Effector CD8-positive, alpha-beta T cell (primary cell): ENCODE measurements around the gene PROC.
"Not testable (repeated sequence)": the region's sequence is repeated elsewhere in the genome, so short reads cannot be mapped to it uniquely, and the experiment has no call there.

ENCODE experiments used
- DNase-seq: peaks from one replicate; lab custom pipeline; 2025; lab: John Stamatoyannopoulos, UW

PROC gene

DNA sequence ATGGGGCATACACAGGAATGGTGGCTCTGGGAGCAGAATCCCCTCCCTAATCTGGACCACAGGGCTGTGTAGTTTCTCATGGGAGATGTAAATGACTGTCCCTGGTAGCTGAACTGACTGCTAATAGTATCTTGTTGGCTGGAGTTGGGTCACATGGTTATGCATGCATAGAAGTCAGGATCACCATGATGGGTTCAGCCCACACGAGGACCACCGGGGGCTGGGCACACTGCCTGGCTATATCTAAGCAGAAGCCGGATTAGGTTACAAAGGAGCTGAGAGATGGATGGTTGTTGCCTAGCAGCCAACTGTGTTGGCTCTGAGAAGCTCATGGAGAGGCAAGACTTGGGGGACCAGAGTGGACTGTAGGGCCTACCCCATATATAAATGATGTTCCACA is 23.7 kb upstream of the PROC start:
- no peak for DNase-seq

DNA sequence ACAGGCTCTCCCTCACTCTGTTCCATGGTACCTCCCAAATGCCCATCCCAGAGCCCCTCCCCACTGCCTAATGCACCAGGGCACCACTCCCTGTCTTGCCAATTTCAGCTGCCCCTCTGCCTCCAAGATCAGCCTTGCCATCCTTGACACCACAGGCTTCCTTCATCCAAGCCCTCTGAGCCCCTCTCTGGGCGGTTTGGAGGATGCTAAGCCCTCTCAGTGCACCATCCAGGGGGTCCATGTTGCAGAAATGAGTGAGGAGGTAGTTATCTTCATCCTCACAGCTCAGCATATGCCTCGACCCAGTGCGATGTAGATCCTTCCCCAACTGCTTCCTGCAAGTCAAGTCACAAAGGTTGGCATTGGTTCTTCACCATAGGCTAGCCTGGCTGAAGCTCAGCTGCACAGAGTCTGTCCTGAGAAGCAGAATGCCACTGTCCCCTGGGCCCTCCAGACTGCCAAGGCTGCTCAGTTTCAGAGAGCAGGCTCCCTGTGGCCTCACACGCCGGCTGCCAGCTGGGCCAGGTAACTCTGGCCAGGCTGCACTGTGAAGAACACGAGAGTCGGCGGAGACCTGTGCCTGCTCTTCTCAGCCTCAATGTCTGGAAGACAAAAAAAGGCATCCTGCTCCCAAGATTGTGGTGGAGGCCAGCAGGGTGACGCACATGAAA is 20.5 kb upstream of the PROC start:
- DNase-seq = no peak

DNA sequence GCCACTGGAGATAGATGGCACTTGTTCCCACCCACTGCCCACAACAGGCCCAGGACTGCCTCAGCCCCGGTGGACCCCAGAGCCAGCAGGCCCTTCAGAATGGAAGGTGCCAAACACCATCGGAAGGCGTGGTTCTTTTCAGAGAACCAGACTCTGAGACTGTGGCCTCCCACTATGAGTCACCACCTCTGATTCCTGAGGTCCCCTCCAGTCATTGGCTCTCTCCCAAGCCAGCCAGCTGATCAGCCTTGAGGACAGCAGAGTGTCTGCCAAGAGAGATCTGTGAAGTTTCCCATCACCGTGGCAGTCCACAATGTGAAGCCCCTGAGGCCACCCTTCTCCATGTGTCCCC is 20.0 kb upstream of the PROC start:
- no peak for DNase-seq

DNA sequence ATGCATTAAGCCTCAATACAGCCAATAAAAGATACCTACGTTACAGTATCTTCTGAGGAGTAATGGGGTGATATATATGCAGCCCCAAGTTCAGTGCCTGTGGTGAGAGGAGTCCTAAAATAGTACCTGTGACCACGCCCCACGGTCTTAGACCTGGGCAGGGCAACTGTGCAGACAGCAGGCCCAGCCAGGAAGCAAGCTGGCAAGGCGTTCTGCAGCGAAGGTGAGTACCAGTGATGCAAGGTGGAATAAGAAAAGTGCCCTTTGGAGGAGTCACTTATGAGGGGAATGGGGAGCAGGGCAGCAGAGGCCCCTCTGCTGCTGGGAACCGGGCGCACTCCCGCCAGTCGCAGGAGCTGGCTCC is 17.7 kb upstream of the PROC start:
- DNase-seq = no peak

DNA sequence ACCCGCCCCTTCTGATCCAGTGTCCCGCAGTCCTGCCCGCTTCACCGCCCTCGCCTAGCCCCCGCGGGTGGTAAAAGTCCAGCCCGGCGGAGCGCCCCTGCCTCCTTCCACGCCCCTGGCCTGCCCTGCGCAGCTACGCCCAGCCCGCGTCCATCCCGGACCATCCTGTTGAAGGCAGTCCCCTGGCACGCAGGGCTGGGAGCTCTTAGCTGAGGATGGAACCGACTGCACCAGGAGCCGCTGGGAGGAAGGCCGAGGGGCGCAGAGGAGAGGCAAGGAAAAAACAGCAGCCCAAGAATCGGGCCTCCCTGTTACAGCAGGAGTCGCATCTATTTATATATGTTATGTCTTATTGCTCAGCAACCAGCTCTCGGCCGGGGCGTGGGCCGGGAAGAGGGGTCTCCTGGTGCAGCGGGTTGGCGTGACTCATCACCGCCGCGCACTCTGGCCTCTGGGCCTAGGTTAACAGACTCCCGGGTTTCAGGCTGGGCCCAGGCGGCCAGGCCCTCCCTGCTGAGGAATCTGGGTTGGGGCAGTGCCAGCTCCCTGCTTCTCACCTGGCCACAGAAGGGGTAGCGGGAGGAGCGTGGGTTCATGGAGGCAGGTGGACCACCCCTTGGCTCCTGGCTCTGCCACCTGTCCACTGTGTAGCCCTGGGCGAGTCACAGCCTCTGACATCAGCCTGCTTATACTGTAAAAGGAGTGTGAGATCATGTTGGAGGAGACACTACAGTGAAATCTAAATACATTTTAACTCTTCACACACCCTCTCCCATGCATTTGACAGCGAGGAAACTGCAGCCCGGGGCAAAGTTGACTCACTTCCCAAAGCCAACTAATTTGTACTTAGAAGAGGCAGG is 17.1 kb upstream of the PROC start:
- no peak for DNase-seq

DNA sequence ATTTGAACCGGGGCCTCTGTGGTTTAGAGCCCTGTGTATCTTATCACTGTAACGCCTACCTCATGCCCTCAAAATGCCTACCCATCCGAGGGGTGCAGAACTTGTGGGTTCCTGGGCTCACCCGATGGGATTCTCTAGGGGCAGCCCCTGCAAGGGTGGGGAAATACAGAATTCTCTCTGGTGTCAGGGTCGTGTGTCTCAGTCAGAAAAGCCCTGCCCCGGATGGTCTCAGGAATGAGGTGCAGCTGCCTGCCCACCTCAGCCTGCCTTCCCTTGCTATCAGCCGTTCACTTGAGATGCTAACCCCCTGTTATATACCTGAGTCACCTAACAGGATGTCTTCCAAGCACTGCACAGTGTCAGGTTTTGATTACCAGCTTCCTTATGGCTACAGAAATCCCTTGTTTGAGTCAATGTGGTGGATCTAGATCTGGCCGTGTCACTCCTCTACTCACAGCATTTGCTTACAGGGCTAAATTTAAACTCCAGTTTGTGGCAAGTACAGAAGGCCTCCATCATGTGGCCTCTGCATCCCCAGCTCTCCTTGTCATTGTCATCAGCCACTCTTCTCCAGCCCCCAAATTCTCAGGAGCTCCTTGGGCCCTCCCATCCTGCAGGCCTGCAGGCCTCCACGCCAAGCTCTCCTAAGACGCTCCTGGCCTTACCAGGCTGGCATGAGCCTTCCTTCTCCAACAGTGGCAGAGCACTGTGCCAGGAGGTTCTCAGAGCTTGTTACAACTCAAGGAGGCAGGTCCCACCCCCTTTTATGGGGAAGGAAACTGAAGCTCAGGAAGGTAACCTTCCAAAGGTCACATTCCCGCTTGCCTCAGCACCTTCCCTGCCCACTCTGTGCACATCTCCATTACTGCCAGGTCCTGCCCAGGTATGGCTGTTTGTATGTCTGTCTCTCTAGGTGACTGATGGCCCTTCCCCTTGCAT is 16.2 kb upstream of the PROC start:
- DNase-seq = no peak

DNA sequence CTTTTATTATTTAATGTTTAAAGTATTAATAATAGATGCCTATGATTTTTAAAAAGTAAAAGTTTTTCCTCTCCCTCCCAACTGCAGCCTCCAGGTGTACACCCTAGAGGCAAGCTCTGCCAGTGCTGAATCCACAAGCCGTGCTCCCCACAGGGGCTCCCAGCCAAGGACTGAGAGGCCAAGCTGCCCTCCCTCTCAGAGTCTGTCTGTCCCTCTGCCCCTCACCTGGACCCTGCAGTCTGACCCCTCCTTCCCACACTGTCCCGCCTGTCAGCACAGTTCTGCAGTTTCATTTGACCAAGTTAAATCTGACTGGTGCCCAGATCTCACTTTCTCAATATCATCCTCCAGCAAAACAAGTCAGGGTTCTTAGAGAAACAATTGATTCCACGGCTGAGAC is 14.8 kb upstream of the PROC start:
- no peak for DNase-seq

DNA sequence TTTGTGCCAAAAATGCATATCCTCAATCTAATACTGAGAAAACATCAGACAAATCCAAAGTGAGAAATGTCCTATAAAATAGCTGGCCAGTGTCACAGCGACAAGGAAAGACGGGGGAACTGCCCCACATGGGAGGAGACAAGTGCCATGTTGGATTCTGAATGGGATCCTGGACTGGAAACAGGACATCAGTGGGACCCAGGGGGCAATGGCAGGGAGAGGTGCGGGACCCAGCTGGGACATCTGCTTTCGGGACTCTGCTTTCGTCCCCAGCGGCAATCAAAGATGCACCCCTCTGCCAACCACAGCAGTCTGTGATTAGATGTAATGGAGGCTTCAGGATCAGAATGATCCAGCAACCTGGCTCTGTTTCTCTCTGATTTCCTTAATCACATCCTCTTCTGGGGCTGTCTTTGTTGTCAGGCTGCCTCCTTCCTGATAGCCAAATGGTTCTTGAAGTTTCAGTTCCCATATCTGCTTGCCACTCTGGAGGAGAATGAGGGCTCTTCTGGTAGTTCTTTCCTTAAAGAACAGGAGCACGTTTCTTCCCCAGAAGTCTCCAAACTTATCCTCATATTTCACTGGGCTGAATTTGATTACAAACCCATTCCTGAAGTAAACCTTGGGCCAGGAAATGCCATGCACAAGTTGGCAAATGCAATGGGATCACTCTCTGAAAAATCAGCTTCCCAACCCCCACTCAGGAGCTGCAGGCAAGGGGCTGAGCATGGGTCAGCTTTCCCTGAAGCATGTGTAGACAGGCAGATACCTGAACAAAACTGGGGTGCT is 13.6 kb upstream of the PROC start:
- no peak for DNase-seq

DNA sequence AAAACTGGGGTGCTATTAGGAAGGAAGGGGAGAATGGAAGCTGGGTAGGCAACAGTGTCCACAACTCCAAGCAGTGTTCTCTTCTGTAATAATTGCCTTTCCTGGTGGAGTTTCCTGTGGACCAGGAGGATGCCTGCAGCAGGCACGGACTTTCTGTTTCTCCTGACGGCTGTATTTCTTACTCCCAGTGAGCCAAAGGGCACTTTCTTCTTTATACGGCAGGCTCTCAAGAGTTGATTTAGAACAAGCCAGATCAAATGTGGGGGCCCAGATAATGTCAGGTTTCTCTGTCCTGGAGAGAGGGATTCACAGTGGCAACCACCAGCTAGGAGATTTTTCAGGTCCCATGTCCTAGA is 13.0 kb upstream of the PROC start:
- DNase-seq = no peak

DNA sequence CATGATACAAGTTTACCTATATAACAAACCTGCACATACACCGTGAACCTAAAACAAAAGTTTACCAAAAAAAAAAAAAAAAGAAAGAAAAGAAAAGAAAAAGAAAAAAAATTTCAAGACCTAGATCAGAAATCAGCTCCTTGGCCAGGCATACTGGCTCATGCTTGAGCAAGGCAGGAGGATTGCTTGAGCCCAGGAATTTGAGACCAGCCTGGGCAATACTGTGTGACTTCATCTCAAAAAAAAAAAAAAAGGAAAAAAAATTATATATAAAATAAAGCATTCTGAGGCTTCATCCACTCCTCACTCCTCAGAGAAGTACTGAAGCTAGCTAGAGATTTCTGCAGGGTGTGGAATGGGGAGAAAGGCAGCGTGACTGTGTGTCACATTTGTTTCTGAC is 11.8 kb upstream of the PROC start:
- no peak for DNase-seq

DNA sequence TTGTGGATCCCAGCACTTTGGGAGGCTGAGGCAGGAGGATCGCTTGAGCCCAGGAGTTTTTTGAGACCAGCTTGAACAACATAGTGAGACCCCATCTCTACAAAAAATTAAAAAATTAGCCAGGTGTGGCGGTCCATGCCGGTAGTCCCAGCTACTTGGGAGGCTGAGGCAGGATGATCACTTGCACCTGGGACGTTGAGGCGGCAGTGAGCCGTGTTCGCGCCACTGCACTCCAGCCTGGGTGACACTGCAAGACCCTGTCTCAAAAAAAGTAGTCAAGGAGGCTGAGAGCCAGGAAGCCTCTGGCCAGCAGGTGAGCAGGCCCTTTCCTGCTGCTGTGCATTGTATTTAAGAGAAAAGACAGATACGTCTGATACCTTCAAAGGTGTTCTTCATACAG is 11.1 kb upstream of the PROC start:
- no peak for DNase-seq

DNA sequence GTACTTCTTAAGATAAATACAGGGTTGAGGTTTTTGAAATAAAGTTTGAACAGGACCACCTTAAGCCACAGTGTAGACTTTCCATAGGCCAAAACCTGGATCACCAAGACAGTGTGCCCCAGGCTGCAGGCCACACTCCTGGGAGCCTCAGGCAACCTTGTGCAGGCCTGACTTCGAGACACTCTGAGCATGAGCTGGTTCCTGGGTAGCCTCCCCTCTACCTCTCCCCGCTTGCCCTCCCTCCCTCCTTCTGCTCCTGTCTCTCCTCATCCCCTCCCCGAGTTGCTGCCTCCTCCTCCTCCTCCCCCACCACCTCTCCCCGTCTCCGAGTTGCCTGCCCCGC is 10.6 kb upstream of the PROC start:
- no peak for DNase-seq

DNA sequence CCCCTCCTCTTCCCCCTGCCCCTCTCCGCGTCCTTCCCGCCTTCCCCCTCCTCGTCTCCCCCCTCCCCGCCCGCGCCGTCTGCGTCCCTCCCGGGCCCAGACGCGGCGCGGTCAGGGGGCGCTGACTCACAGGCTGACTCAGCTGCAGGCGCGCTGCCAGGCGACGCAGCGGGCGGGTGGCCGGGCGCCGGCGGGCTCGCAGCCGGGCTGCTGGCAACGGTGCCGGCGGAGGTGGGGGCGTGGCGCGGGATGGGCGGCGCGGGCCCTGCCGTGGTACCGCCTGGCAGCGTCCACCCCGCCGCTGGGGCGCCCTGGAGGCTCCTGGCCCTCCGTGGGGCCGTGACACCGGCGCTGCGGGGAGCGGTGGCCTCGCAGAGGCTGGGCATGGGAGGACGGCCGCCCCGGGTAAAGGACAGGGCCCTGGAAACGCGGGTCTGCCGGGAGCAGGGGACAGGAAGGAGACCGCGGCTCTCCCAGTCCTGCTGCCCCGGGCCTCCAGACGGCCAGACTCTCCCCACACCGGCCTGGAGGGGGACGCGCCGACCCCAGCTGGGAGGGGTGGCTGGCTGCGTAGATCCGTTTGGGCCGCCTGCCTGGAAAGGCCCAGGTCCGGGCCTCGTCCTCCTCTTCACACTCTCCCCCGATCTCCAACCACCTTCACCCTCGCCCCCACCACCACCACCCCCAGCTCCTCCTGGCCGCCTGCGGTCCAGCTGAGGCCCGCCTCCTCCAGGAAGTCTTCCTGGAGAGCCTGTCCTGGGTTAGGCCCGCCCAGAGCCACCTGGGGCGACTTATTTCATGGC is 10.0 kb upstream of the PROC start:
- DNase-seq = peak; percentile 66

DNA sequence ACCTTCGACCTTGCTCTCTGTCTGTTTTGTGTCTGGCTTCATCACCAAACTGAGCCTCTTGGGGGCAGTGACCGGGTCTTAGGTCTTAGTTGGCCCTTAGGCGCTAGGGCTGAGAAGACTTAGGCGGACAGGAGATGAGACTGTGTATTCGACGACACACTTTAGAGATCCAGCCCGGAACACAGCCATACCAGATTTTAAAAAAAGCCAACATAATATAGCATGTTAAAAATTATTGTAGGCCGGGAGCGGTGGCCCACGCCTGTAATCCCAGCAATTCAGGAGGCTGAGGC is 9.5 kb upstream of the PROC start:
- DNase-seq = no peak

DNA sequence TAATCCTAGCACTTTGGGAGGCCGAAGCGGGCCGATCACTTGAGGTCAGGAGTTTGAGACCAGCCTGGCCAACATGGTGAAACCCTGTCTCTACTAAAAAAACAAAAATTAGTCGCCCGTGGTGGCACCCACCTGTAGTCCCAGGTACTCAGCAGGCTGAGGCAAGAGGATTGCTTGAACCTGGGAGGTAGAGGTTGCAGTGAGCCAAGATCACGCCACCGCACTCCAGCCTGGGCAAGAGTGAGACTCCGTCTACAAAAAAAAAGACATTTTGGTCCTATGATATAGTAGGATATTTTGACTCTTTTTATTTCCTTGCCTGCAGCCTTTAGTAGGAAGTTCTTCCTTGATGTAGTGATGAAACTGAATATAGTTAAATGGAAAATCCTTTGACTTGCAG is 8.5 kb upstream of the PROC start:
- DNase-seq = not testable (repeated sequence)

DNA sequence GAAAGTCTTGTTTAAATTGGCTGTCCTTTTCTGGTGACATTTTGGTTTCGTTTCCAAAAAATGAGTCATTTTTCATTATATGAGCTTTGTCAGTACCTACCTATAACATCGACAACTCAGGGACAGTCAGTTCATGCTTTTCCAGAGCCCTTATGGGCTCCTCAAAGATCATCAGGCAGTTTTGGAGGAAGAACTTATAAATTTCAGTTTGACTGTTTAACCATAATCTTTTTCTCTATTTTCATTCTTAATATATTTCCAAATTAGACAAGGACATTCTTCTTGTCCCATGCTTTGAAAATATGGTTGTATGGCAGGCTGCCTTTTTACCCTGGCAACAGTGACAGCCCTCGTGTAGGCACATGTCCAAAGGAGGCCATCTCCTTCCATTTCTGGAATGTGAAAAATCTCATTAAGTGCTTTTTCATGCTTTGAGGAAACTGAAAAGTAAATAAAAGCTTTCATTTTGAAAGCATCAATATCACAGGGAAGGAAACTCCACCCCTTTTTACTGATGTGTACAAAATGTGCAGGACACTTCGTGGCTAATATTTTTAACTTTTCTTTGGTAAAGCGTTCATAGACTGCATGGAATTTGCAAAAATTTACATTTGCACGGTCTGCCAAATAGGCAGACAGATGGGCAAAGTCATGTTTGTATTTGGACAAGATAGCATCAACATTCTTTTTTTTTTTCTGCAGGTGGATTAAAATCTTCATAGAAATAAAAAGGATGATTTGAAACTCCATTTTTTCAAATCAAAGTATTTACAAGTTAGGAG is 7.2 kb upstream of the PROC start:
- no peak for DNase-seq

DNA sequence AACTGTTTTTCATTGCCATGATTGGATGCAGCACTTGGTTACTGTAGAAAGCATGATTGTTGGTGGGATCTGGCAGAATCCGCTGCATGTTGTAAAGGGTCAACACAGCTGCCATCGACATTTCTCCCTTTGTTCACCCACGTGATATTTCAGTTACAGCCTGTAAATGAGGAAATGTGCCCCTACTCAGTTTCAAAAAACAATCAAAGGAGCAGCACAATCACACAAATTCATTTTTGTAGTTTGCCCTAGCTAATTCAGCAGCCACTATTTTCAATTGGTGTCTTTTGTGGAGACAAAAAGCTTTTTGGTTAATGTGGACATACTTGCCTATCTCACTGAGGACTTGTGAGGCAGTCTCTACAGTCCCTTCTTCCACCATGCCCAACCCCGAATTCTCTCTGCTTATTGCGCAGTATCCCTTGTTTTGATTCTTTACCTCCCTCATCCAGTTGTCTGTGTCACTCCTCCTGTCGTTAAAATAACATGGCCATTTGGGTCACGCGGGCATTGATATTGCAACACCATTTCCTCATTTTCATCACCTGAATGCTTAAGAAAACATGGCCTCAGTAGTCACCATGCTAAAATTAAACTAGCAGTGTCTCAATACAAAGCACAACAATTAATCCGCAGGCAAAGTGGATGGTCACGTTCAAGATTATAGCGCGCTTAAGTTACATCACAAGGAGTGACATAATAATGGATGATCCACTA is 6.4 kb upstream of the PROC start:
- DNase-seq = no peak

DNA sequence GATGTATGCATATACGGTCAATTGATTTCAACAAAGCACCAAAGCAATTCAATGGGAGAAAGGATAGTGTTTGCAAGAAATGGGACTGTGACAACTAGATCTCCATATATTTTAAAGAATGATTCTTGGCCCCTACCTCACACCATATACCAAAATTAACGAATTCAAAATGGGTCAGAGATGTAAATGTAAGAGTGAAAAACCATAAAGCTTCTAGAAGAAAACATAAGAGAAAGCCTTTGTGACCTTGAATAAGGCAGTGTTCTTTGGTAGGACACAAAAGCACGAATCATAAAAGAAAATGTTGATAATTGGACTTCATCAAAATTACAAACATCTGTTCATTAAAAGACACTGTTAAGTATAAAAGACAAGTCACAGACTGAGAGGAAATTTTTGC is 5.0 kb upstream of the PROC start:
- DNase-seq = no peak

DNA sequence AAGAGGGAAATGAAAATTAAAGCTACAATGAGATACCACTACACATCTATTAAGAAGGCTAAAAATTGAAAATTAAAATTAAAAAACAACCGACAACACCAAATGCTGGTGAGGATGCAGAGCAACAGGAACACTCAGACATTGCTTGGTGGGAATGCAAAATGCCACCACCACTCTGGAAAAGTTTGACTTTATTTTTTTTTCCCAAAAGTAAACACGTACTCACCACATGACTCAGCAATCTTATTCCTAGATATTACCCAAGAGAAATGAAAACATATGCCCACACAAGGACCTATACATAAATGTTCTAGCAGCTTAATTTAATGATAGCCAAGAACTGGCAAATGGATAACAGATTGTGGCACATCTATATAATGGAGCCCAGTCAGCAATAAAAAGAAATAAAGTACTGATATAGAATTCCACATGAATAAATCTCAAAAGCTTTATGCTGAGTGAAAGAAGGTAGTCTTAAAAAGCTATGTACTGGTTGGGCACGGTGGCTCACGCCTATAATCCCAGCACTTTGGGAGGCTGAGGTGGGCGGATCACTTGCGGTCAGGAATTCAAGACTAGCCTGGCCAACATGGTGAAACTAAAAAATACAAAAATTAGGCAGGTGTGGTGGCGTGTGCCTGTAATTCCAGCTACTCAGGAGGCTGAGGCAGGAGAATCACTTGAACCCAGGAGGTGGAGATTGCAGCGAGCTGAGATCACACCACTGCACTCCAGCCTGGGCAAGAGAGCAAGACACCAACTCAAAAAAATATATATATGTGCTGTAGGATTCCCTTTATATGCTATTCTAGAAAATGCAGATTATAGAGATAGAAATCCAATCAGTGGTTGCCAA is 4.2 kb upstream of the PROC start:
- no peak for DNase-seq
